B cell (primary cell): ENCODE data around the gene LTC4S. TPM values are rescaled to one million over a fixed set of nuclear protein-coding genes. Genes with fewer than 3 reads are reported as not detected.
A peak's percentile ranks its signal among the peaks of the same experiment; 100 is the strongest.

Source experiments
- ATAC-seq: fragments of 200-7000 bp; cut with Tn5 transposase; one replicate; pipeline ENCODE4 v1.10.0; 2021; ENCODE audit warnings: low read depth, mild to moderate bottlenecking, moderate number of reproducible peaks, moderate library complexity
- CTCF ChIA-PET: fragments of 350-600 bp; sonication (Branson Sonifier 250); formaldehyde crosslinking; loops from one replicate; lab custom pipeline; 2021; ENCODE audit warnings: antibody characterized with exemption, inconsistent platforms; lab: Charles Lee
- POLR2A ChIA-PET: fragments of 350-600 bp; sonication (Branson Sonifier 250); formaldehyde crosslinking; loops from one replicate; lab custom pipeline; 2021; ENCODE audit warnings: antibody characterized with exemption; lab: Charles Lee
- DNase-seq: peaks from one replicate; pipeline ENCODE4 v3.0.0; 2013
- H2AFZ ChIP-seq: 2 replicates; pipeline ENCODE4 v1.6.1; 2012; ENCODE audit warnings: mild to moderate bottlenecking, low read depth, low read length; ENCODE audit not compliant: insufficient read depth, poor library complexity, severe bottlenecking
- H3K27ac ChIP-seq, 2 donors: 1 replicate in 1 of 2; 2 replicates in 1 of 2; pipeline ENCODE4 v1.5.1; 2012 to 2013; ENCODE audit warnings: low read length in 2 of 2, mild to moderate bottlenecking in 2 of 2, moderate library complexity in 1 of 2
- H3K27me3 ChIP-seq, 4 experiments: fragments of 200-600 bp in 1 of 4; sonication (generic) in 1 of 4; replicated peaks in 1 of 4; 1 replicate in 2 of 4; 2 replicates in 2 of 4; pipeline versions ENCODE4 v1.6.1 to v1.7.0; 2013 to 2016; ENCODE audit warnings: low read length in 3 of 4, mild to moderate bottlenecking in 2 of 4, mixed read lengths in 1 of 4, moderate library complexity in 1 of 4; ENCODE audit not compliant: insufficient read depth in 4 of 4, control insufficient read depth in 3 of 4; ENCODE audit errors: control extremely low read depth in 1 of 4
- H3K36me3 ChIP-seq, 2 experiments: replicated peaks in 1 of 2; 1 replicate in 1 of 2; 2 replicates in 1 of 2; pipeline versions ENCODE4 v1.6.1 to v1.7.1; 2013; ENCODE audit warnings: low read length in 1 of 2; ENCODE audit not compliant: insufficient read depth in 2 of 2, control insufficient read depth in 1 of 2; ENCODE audit errors: control extremely low read depth in 1 of 2, extremely low read depth in 1 of 2
- H3K4me1 ChIP-seq, 2 donors: fragments of 200-600 bp in 1 of 2; sonication (generic) in 1 of 2; 1 replicate in 1 of 2; 2 replicates in 1 of 2; pipeline versions ENCODE4 v1.5.1 to v1.6.1; 2013 to 2017; ENCODE audit warnings: low read length in 2 of 2; ENCODE audit not compliant: control insufficient read depth in 2 of 2, insufficient read depth in 2 of 2
- H3K4me2 ChIP-seq: replicated peaks from 2 replicates; pipeline ENCODE3; 2012; ENCODE audit warnings: mild to moderate bottlenecking, low read depth, low read length; ENCODE audit not compliant: poor library complexity, severe bottlenecking
- H3K4me3 ChIP-seq, 5 experiments: fragments of 200-600 bp in 1 of 5; sonication (generic) in 1 of 5; 1 replicate in 3 of 5; 2 replicates in 2 of 5; pipeline versions ENCODE4 v1.5.1 to v1.7.0; 2011 to 2016; ENCODE audit warnings: low read length in 4 of 5, mild to moderate bottlenecking in 4 of 5, low read depth in 2 of 5, control low read depth in 1 of 5, moderate library complexity in 1 of 5; ENCODE audit not compliant: insufficient read depth in 1 of 5; ENCODE audit errors: control extremely low read depth in 1 of 5, extremely low read depth in 1 of 5
- H3K79me2 ChIP-seq: fragments of 200-600 bp; sonication (generic); one replicate; pipeline ENCODE4 v1.6.0; 2016; ENCODE audit warnings: low read length; ENCODE audit not compliant: control insufficient read depth, insufficient read depth
- H3K9ac ChIP-seq: fragments of 200-600 bp; sonication (generic); 2 replicates; pipeline ENCODE4 v1.6.1; 2017; ENCODE audit warnings: mild to moderate bottlenecking, low read length, moderate library complexity
- H3K9me3 ChIP-seq, 3 donors: one replicate each; pipeline versions ENCODE4 v1.6.1 to v1.7.1; 2013; ENCODE audit warnings: low read length in 2 of 3; ENCODE audit not compliant: control insufficient read depth in 2 of 3, insufficient read depth in 1 of 3; ENCODE audit errors: control extremely low read depth in 1 of 3
- H4K20me1 ChIP-seq: 2 replicates; pipeline ENCODE4 v1.6.0; 2012; ENCODE audit warnings: mild to moderate bottlenecking, low read length; ENCODE audit not compliant: insufficient read depth, control insufficient read depth, poor library complexity, severe bottlenecking
- H3K27ac Mint-ChIP-seq: one replicate; pipeline ENCODE4 v1.8.0; 2021; ENCODE audit warnings: mixed read lengths
- H3K27me3 Mint-ChIP-seq: one replicate; pipeline ENCODE4 v1.8.0; 2021; ENCODE audit warnings: mixed read lengths
- H3K4me1 Mint-ChIP-seq: one replicate; pipeline ENCODE4 v1.8.0; 2021; ENCODE audit warnings: mixed read lengths
- H3K4me3 Mint-ChIP-seq: one replicate; pipeline ENCODE4 v1.8.0; 2021; ENCODE audit warnings: mixed read lengths
- H3K9me3 Mint-ChIP-seq: one replicate; pipeline ENCODE4 v1.8.0; 2022; ENCODE audit warnings: mixed read lengths; ENCODE audit not compliant: insufficient read depth
- EZH2 ChIP-seq: IDR thresholded peaks from 2 replicates; pipeline ENCODE4 v1.6.1; 2012; ENCODE audit warnings: borderline replicate concordance, low read depth, mild to moderate bottlenecking, moderate library complexity, low read length; ENCODE audit not compliant: insufficient read depth, poor library complexity, severe bottlenecking
- WGBS: methylation state at CpG from one replicate; pipeline ENCODE4 v1.1.5; 2013; ENCODE audit warnings: missing lambda C conversion rate; ENCODE audit not compliant: insufficient coverage; 5-methylcytosine and 5-hydroxymethylcytosine counted together
- intact Hi-C: fragments of 100-400 bp; cut with micrococcal nuclease; formaldehyde crosslinking; loops from one replicate; pipeline ENCODE4 v1.10.0; 2022
- polyA plus RNA-seq: library from polyadenylated mRNA; depleted of rRNA; stranded (reverse); fragments of >200 nt; gene quantifications from 2 replicates; pipeline ENCODE4 v1.2.3, GENCODE V29; 2012
- total RNA-seq, 2 donors: library from RNA; stranded (reverse); fragments of 120-200 nt in 1 of 2; gene quantifications; 1 replicate in 1 of 2; 2 replicates in 1 of 2; pipeline versions ENCODE4 v1.2.3 to v1.2.4, GENCODE V29; 2013 to 2022
- TF ChIP-seq, protein P1 (sequence below): fragments of 200-600 bp; IDR thresholded peaks from one replicate; pipeline ENCODE4 v1.8.0; 2022; ENCODE audit warnings: antibody characterized with exemption, mild to moderate bottlenecking

The LTC4S gene
- total and polyA plus RNA-seq, 2 donors (not counting 1 experiment from before 2014, with no cell fraction given): 0.40 to 3.8 TPM

- Mint-ChIP-seq H3K27ac (peak overlapping the region; percentile 56), H3K9me3 (no peaks in the 10 kb centered on the region), H3K27me3 (no peaks in the 10 kb centered on the region), H3K4me1 (peaks cover 29% of the 10 kb centered on the region), H3K4me3 (no peak overlapping the region)
- no peaks in the 10 kb centered on the region for H4K20me1 ChIP-seq
- DNase-seq (peak; percentile 25), ATAC-seq (no peak)
- peaks cover 27 to 31% of the 10 kb centered on the region in 2 donors for H3K4me1 ChIP-seq
- no peaks in the 10 kb centered on the region for H3K36me3 ChIP-seq
- CTCF ChIA-PET: interaction anchor here (1.0 to 1.3 kb wide), 2 partner anchors 29 to 179 kb away, joined by 3 read pairs; no protein-coding TSS in a partner anchor
- no peak overlapping the region for H2AFZ ChIP-seq
- intact Hi-C loops: no loop called here
- no peaks in the 10 kb centered on the region for H3K79me2 ChIP-seq
- H3K9me3 ChIP-seq: no peaks in the 10 kb centered on the region
- H3K9ac ChIP-seq: no peak overlapping the region
- H3K4me2 ChIP-seq: no peak overlapping the region
- WGBS: 50% methylated on average over 15 of the region's 15 CpGs
- no peaks in the 10 kb centered on the region for H3K27me3 ChIP-seq
- POLR2A ChIA-PET: interaction anchor here (0.6 kb wide), 1 partner anchor 27 kb away, joined by 5 read pairs; no protein-coding TSS in a partner anchor
- H3K4me3 ChIP-seq: no peak overlapping the region
- H3K27ac ChIP-seq: peak overlapping the region in 1 of 2 donors; percentile 6
- TF ChIP-seq EZH2: no peak
- TF ChIP-seq, protein P1, sequence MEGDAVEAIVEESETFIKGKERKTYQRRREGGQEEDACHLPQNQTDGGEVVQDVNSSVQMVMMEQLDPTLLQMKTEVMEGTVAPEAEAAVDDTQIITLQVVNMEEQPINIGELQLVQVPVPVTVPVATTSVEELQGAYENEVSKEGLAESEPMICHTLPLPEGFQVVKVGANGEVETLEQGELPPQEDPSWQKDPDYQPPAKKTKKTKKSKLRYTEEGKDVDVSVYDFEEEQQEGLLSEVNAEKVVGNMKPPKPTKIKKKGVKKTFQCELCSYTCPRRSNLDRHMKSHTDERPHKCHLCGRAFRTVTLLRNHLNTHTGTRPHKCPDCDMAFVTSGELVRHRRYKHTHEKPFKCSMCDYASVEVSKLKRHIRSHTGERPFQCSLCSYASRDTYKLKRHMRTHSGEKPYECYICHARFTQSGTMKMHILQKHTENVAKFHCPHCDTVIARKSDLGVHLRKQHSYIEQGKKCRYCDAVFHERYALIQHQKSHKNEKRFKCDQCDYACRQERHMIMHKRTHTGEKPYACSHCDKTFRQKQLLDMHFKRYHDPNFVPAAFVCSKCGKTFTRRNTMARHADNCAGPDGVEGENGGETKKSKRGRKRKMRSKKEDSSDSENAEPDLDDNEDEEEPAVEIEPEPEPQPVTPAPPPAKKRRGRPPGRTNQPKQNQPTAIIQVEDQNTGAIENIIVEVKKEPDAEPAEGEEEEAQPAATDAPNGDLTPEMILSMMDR: no peak
Observed at GRCh38 chr5:179791881-179792611, 1.7 kb upstream of the LTC4S start.
